Fibroblast of peridontal ligament (primary cell): ENCODE measurements around the gene EIF5AL1.
"Not testable (repeated sequence)": the region's sequence is repeated elsewhere in the genome, so short reads cannot be mapped to it uniquely, and the experiment has no call there.

Experiments used
- DNase-seq: peaks from one replicate; pipeline ENCODE4 v3.0.0-alpha.2; 2010; ENCODE audit errors: extremely low read depth

EIF5AL1 gene

DNA sequence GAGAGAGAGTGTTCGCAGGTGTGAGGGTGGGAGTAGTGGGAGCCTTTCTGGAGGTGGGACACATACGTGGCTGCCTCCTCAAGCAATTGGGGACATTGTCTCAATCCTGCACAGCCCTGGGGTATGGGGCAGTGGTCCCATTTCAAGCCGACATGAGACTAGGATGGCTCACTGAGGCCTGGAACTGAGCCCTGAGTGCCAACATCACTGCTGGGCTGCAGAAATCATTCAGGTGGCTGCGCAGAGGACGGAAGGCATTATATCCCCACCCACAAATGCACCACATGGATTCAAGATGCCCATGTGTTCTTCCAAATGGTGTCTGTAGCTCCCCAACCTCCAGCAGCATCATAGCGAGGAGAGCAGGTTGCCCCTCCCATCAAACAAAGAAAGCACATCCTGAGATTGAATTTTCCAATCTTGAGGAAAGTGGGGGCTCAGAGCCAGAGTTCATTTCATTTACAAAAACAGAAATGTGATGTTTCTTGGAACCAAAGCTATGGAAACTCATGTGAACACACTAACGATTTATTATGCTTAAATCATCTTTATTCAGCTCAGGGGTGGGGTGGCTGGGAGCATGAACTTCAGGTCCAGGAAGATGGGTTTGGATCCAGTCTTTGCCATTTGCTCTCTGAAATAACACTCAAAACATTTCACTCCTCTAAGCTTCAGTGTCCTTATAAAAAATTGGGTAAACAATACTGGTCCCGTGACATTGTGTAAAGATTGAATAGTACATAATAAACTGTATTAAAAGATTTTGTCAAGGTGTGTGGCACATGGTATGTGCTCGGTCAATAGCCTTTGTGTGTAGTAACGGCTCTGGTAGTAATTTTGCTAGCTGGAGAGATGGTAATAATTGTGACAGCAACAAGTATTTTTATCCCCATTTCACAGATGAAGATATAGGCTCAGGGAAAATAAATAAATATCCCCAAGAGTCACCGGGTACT is 43.3 kb downstream of the EIF5AL1 start:
- DNase-seq = no peak

GRCh38 chr10:79556961-79557360 is 44.6 kb downstream of the EIF5AL1 start:
- not testable (repeated sequence) for DNase-seq

- peak; percentile 2 for DNase-seq
Measured at GRCh38 chr10:79559726-79560125, 47.4 kb downstream of the EIF5AL1 start.

- DNase-seq = no peak
Measured at GRCh38 chr10:79560160-79560709, 47.9 kb downstream of the EIF5AL1 start, which contains the start of gene SFTPA2. Gene SFTPA2, minus strand, starts transcription at chr10:79560407. Its CDS starts 924 bp downstream, at chr10:79559483.

GRCh38 chr10:79561257-79561656 is 48.9 kb downstream of the EIF5AL1 start:
- DNase-seq = no peak

GRCh38 chr10:79562135-79562756 is 49.9 kb downstream of the EIF5AL1 start:
- DNase-seq = peak; percentile 54

- no peak for DNase-seq
Measured at GRCh38 chr10:79563426-79563825, 51.1 kb downstream of the EIF5AL1 start.
